ENCODE data around the gene DDIAS. TPM values are rescaled to one million over a fixed set of nuclear protein-coding genes. Genes with fewer than 3 reads are reported as not detected.
A peak's percentile ranks its signal among the peaks of the same experiment; 100 is the strongest.

DDIAS gene
- total and polyA plus RNA-seq, 7 donors, result 0.21 to 6.6 (median 1.4) TPM

DNA sequence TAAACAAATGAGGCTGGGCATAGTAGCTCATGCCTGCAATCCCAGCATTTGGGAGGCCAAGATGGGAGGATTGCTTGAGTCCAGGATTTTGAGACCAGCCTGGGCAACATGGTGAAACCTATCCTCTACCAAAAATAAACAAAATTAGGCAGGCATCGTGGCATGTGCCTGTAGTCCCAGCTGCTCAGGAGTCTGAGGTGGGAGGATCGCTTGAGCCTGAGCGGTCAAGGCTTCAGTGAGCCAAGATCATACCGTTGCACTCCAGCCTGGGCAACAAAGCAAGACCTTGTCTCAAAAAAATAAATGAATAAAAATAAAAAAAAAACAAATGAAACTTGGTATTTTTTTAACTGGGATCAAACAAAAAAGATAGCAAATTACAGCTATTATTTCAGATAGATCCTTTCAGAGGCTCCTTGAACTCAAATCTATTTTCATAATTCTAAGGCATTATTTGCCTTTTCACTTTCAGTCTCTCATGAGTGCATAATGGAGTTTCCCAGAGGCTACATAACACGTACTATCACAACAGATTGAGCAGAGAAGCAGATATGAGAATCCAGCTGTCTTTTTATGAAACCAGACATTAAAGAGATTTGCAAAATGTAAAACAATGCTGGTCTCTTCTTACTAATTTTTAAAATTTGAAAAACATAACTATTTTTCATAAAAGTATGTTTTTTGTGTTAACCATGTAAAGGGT is 23.1 kb downstream of the DDIAS start:
- H3K27me3 ChIP-seq (ENCODE audit: insufficient read depth in 3 of 3, low read length in 2 of 3), result no peaks in the 10 kb centered on the region
- H3K4me3 ChIP-seq, result no peak overlapping the region
- intact Hi-C loops (cut with DNase I), result loop anchor here in 1 of 2 donors (5.0 kb wide), 2 partner anchors 52 to 148 kb away; partner anchors contain the start of gene RAB30
- H3K4me1 ChIP-seq, result no peaks in the 10 kb centered on the region
- WGBS, 3 donors, result 83 to 91% (median 90%) methylated on average over 5 of the region's 5 CpGs
- ATAC-seq (no peak), DNase-seq (no peak)
- no peak overlapping the region for H3K27ac ChIP-seq
- no peaks in the 10 kb centered on the region for H3K36me3 ChIP-seq (ENCODE audit: insufficient read depth in 1 of 2, low read depth in 1 of 2)
- H3K9me3 ChIP-seq, result no peaks in the 10 kb centered on the region
- TF ChIP-seq, protein P1, sequence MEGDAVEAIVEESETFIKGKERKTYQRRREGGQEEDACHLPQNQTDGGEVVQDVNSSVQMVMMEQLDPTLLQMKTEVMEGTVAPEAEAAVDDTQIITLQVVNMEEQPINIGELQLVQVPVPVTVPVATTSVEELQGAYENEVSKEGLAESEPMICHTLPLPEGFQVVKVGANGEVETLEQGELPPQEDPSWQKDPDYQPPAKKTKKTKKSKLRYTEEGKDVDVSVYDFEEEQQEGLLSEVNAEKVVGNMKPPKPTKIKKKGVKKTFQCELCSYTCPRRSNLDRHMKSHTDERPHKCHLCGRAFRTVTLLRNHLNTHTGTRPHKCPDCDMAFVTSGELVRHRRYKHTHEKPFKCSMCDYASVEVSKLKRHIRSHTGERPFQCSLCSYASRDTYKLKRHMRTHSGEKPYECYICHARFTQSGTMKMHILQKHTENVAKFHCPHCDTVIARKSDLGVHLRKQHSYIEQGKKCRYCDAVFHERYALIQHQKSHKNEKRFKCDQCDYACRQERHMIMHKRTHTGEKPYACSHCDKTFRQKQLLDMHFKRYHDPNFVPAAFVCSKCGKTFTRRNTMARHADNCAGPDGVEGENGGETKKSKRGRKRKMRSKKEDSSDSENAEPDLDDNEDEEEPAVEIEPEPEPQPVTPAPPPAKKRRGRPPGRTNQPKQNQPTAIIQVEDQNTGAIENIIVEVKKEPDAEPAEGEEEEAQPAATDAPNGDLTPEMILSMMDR (IDR thresholded peaks at IDR 0.05), result no peak

DNA sequence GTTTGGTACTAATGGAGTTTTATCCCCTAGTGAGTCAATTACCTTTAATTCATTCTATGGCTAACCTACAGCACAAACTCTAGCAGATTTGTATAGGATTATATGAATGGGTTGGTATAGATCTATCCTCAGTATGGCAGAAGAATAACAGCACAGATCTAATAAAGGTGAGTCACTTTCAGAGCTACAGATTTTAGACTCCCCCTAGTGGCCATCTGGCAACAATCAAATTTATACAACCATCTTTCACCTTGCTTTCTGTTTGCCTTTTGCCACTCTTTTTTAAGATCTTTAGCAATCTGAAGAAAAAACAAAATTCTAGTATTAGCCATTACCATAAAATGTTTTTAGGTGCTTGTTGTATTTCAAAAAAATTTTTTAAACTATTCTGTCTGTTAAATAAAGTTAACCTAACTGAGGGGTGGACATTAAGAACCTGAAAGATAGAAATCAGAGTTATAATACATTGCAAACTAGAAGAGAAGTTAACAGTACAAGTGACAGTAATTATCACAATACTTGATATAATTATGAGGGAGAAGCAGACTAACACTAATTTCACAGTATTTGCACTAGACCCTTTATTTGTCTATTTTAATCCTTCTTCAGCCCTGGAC is 25.8 kb downstream of the DDIAS start:
- peak in 2 of 4 donors; percentile 72 to 85 for ATAC-seq
- intact Hi-C loops (cut with DNase I), result loop anchor here in 1 of 2 donors (5.0 kb wide), 2 partner anchors 55 to 145 kb away; partner anchors contain the start of gene RAB30
- TF ChIP-seq, protein P1 (IDR thresholded peaks at IDR 0.05), result peak; percentile 83

DNA sequence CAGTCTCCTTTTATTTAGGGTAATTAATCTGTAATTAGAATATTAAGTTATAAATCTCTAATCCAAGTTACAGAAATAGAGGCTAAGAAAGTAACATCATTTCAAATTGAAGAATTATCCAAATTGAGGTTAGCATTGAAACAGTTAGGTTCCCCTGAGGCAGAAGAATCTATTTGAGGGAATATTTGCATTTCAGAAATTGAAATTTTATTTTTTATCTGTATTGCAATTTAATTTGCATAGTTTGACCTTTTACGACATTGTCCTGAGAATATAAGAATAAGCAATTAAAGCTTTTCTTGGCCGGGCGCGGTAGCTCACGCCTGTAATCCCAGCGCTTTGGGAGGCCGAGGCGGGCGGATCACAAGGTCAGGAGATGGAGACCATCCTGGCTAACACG is 27.6 kb downstream of the DDIAS start:
- WGBS, 3 donors, result 97 to 99% (median 97%) methylated on average over 7 to 10 of the region's 10 CpGs
- no peaks in the 10 kb centered on the region for H3K4me1 ChIP-seq
- H3K27ac ChIP-seq, result no peak overlapping the region
- ATAC-seq (no peak), DNase-seq (no peak)
- TF ChIP-seq, protein P1 (IDR thresholded peaks at IDR 0.05), result no peak
- H3K27me3 ChIP-seq (ENCODE audit: insufficient read depth in 3 of 3, low read length in 2 of 3), result no peaks in the 10 kb centered on the region
- H3K4me3 ChIP-seq, result no peak overlapping the region
- intact Hi-C loops (cut with DNase I), result loop anchor here in 1 of 2 donors (5.0 kb wide), 2 partner anchors 57 to 143 kb away; partner anchors contain the start of gene RAB30
- no peaks in the 10 kb centered on the region for H3K9me3 ChIP-seq
- no peaks in the 10 kb centered on the region for H3K36me3 ChIP-seq (ENCODE audit: insufficient read depth in 1 of 2, low read depth in 1 of 2)

More for the DNA sequence above, 25.8 kb downstream of the DDIAS start:
- H3K9me3 ChIP-seq, result no peaks in the 10 kb centered on the region
- no peak for DNase-seq
- H3K36me3 ChIP-seq (ENCODE audit: insufficient read depth in 1 of 2, low read depth in 1 of 2), result no peaks in the 10 kb centered on the region
- no peaks in the 10 kb centered on the region for H3K4me1 ChIP-seq
- H3K27ac ChIP-seq, result no peak overlapping the region
- no peaks in the 10 kb centered on the region for H3K27me3 ChIP-seq (ENCODE audit: insufficient read depth in 3 of 3, low read length in 2 of 3)
- no peak overlapping the region for H3K4me3 ChIP-seq

DNA sequence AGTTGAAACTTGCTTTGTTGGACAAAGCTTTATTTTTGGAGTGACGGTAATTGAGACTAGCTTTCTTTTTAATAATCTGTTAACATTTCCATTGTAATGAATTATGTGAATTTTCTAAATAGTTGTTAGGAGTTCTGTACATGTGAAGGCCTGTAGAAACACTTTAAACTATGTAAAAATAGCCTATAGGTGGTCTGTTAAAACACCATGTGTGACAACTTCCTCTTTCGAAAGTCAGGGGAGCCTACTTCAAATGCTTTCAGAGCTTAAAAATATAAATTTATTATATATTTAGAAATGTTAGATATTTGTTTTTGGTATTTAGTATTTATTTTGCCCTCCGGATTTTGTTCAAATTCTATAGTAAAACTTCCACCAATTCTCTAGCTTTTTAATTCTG is 28.7 kb downstream of the DDIAS start:
- DNase-seq (no peak), ATAC-seq (no peak)
- no peaks in the 10 kb centered on the region for H3K27me3 ChIP-seq (ENCODE audit: insufficient read depth in 3 of 3, low read length in 2 of 3)
- H3K4me1 ChIP-seq, result no peaks in the 10 kb centered on the region
- TF ChIP-seq, protein P1 (IDR thresholded peaks at IDR 0.05), result no peak
- 77 to 92% (median 80%) methylated on average over 3 of the region's 3 CpGs for WGBS, 3 donors
- no peak overlapping the region for H3K4me3 ChIP-seq
- H3K27ac ChIP-seq, result no peak overlapping the region
- H3K9me3 ChIP-seq, result no peaks in the 10 kb centered on the region
- no peaks in the 10 kb centered on the region for H3K36me3 ChIP-seq (ENCODE audit: insufficient read depth in 1 of 2, low read depth in 1 of 2)
- intact Hi-C loops (cut with DNase I), result no loop called here

All from psoas muscle (tissue), 8 donors.